Measurements from ENCODE around the gene TPBGL.

TPBGL gene

GRCh38 chr11:75240311-75241035 lies at the start of gene TPBGL:
TPBGL (plus strand) TSS chr11:75240774; CDS start chr11:75241050, 276 bp downstream.
- no peak for DNase-seq (ENCODE audit: low spot score)

GRCh38 chr11:75191330-75191717 lies 49.2 kb upstream of the TPBGL start:
- no peak for DNase-seq (ENCODE audit: low spot score)

GRCh38 chr11:75193271-75193670 lies 47.3 kb upstream of the TPBGL start:
- no peak for DNase-seq (ENCODE audit: low spot score)

GRCh38 chr11:75193711-75194110 lies 46.9 kb upstream of the TPBGL start:
- DNase-seq (ENCODE audit: low spot score) = no peak

- no peak for DNase-seq (ENCODE audit: low spot score)
These were observed 46.4 kb upstream of the TPBGL start for GRCh38 chr11:75194147-75194546.

- no peak for DNase-seq (ENCODE audit: low spot score)
These were observed 45.2 kb upstream of the TPBGL start for GRCh38 chr11:75195167-75195962.

- DNase-seq (ENCODE audit: low spot score) = no peak
These were observed 44.1 kb upstream of the TPBGL start for GRCh38 chr11:75196426-75196825.

- no peak for DNase-seq (ENCODE audit: low spot score)
These were observed 42.9 kb upstream of the TPBGL start for GRCh38 chr11:75197512-75198277.

GRCh38 chr11:75198278-75198973 lies 42.1 kb upstream of the TPBGL start:
- DNase-seq (ENCODE audit: low spot score) = no peak

- no peak for DNase-seq (ENCODE audit: low spot score)
These were observed 41.1 kb upstream of the TPBGL start for GRCh38 chr11:75199412-75199955.

GRCh38 chr11:75200051-75200450 lies 40.5 kb upstream of the TPBGL start:
- DNase-seq (ENCODE audit: low spot score) = no peak

GRCh38 chr11:75200531-75200930 lies 40.0 kb upstream of the TPBGL start:
- DNase-seq (ENCODE audit: low spot score) = no peak

- DNase-seq (ENCODE audit: low spot score) = no peak
These were observed 38.8 kb upstream of the TPBGL start for GRCh38 chr11:75201771-75202170.

- DNase-seq (ENCODE audit: low spot score) = no peak
These were observed 38.4 kb upstream of the TPBGL start for GRCh38 chr11:75202195-75202594.

GRCh38 chr11:75203138-75203537 lies 37.4 kb upstream of the TPBGL start:
- no peak for DNase-seq (ENCODE audit: low spot score)

- no peak for DNase-seq (ENCODE audit: low spot score)
These were observed 36.9 kb upstream of the TPBGL start for GRCh38 chr11:75203641-75204011.

GRCh38 chr11:75204012-75204674 lies 36.4 kb upstream of the TPBGL start:
- DNase-seq (ENCODE audit: low spot score) = no peak

GRCh38 chr11:75204685-75205563 lies 35.6 kb upstream of the TPBGL start:
- peak; percentile 73 for DNase-seq (ENCODE audit: low spot score)

- no peak for DNase-seq (ENCODE audit: low spot score)
These were observed 35.0 kb upstream of the TPBGL start for GRCh38 chr11:75205564-75206020.

- no peak for DNase-seq (ENCODE audit: low spot score)
These were observed 32.1 kb upstream of the TPBGL start for GRCh38 chr11:75208446-75208845.
